ENCODE data around the gene TPX2. TPM values are rescaled to one million over a fixed set of nuclear protein-coding genes. Genes with fewer than 3 reads are reported as not detected.

The TPX2 gene
- total and polyA plus RNA-seq, 7 experiments from 2014 or later, result 0.09 to 84.3 (median 0.30) TPM; not detected in 1

DNA sequence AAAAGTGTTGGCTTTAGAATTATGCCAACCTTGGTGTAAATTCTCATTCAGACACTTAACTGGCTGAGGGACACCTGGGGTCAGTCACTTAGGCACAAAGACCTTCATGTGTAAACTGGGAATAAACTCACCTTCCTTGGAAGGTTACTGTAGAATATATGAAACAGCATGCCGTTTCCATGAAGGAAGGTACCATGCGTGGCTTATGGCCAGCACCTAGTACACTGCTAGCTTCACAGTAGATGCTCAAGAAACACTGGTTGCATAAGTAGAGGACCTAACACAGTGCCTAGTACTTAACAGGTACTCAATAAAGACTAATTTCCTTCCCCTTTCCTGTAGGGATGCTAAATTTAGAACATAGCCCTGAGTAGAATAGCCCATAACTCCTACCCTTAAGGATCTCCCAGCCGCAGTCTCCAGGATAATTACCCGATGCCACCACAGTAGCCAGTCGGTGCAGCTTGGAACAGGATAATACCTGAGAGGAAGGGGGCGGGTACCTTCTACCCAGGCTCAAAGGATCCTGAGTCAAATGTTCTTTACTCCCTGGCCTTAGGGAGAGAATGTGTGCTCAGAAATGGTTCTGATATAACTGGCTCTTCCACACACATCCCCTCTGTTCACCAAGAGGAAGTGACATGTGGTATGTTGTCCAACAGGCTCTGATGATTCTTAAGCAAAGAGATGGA is 20.0 kb upstream of the TPX2 start:
- H3K36me3 Mint-ChIP-seq, result peaks cover 8 to 69% (median 12%) of the 10 kb centered on the region in 5 donors
- Histone ChIP-seq H3K27ac (ENCODE audit: low read depth, low read length) (peak overlapping the region; percentile 29), H3K9me3 (ENCODE audit: control insufficient read depth in 2 of 3, low read length in 3 of 3) (no peaks in the 10 kb centered on the region), H3K36me3 (ENCODE audit: control insufficient read depth in 2 of 3, insufficient read depth in 3 of 3, low read length in 3 of 3) (peaks cover 0 to 20% (median 0%) of the 10 kb centered on the region in 3 experiments), H3K4me1 (ENCODE audit: control insufficient read depth in 2 of 2, insufficient read depth in 2 of 2, low read length in 2 of 2) (peaks cover 44 to 52% of the 10 kb centered on the region in 2 donors), H3K4me3 (ENCODE audit: low read length) (no peak overlapping the region), H3K27me3 (ENCODE audit: control insufficient read depth in 2 of 2, insufficient read depth in 2 of 2, low read length in 2 of 2) (no peaks in the 10 kb centered on the region)
- H3K27ac Mint-ChIP-seq, result peak overlapping the region; percentile 58 to 95 (median 88)
- ATAC-seq (no peak), DNase-seq (no peak)
- H3K4me1 Mint-ChIP-seq, result peaks cover 61 to 85% (median 78%) of the 10 kb centered on the region in 7 donors
- no peaks in the 10 kb centered on the region for H3K27me3 Mint-ChIP-seq
- H3K9me3 Mint-ChIP-seq, result no peaks in the 10 kb centered on the region
- H3K4me3 Mint-ChIP-seq, result peak overlapping the region; percentile 59 to 97 (median 94)
- intact Hi-C loops (cut with micrococcal nuclease), result no loop called here
- ChIA-PET CTCF (no interaction called here), POLR2A (interaction anchor here (0.9 to 7.5 kb wide), 4 partner anchors 12 to 58 kb away, joined by 3 to 85 read pairs (median 8); no protein-coding TSS in a partner anchor)

DNA sequence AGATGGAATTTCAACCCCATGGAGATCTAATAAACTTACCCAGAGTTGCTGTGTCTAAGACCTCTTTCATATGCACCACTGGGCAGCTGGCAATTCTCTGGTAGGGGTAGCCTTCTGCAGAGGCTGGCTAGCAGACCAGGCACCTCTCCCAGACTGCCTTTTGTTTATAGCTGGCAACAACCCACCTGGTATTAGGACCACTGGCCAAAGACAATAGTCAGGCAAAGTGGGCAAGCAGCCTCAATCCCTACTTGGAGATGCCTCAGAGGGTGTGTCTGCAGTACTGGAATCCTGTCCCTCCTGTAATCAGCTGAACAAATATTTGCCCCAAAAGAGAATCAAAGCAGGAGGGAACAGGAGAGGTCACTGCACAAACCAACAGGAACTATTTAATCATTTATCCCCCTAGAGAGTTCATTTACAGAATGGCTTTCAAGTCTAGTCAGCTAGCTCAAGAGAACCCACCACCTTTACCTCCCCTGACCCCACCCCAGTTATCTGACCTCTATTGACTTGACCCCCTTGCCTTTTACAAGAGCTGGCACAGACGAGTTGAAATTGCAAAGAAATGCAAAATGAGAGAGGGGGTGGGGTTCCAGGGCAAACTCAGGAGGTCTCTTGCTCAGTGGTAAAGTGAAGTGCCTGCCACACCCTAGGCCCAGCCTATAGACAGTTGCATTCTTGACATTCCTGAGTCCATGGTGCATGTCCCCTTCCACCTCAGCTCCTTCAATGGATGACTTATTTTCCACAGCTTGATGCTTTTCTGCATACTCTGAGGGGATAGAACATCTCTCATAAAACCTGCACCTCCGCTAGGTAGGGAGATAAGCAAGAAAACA is 19.2 kb upstream of the TPX2 start:
- Mint-ChIP-seq H3K27ac (peak overlapping the region; percentile 68 to 97 (median 90)), H3K9me3 (no peaks in the 10 kb centered on the region), H3K4me1 (peaks cover 59 to 78% (median 71%) of the 10 kb centered on the region in 7 donors), H3K27me3 (no peaks in the 10 kb centered on the region), H3K4me3 (peak overlapping the region; percentile 89 to 97 (median 96)), H3K36me3 (peaks cover 4 to 62% (median 12%) of the 10 kb centered on the region in 5 donors)
- H3K9me3 ChIP-seq (ENCODE audit: control insufficient read depth in 2 of 3, low read length in 3 of 3), result no peaks in the 10 kb centered on the region
- peak overlapping the region; percentile 98 for H3K27ac ChIP-seq (ENCODE audit: low read depth, low read length)
- H3K36me3 ChIP-seq (ENCODE audit: control insufficient read depth in 2 of 3, insufficient read depth in 3 of 3, low read length in 3 of 3), result peaks cover 0 to 13% (median 0%) of the 10 kb centered on the region in 3 experiments
- DNase-seq, result no peak
- no peak for ATAC-seq
- H3K4me1 ChIP-seq (ENCODE audit: control insufficient read depth in 2 of 2, insufficient read depth in 2 of 2, low read length in 2 of 2), result peaks cover 40 to 52% of the 10 kb centered on the region in 2 donors
- peak overlapping the region; percentile 92 for H3K4me3 ChIP-seq (ENCODE audit: low read length)
- CTCF ChIA-PET, result interaction anchor here (0.5 to 6.1 kb wide), 5 partner anchors 36 to 60 kb away, joined by 3 to 108 read pairs (median 4); no protein-coding TSS in a partner anchor
- POLR2A ChIA-PET, result interaction anchor here (0.9 to 7.5 kb wide), 5 partner anchors 10 to 59 kb away, joined by 3 to 85 read pairs (median 5); no protein-coding TSS in a partner anchor
- intact Hi-C loops (cut with micrococcal nuclease), result loop anchor here in 1 of 2 donors (5.0 kb wide), 1 partner anchor 637 kb away; the partner anchor contains the start of gene ASXL1
- H3K27me3 ChIP-seq (ENCODE audit: control insufficient read depth in 2 of 2, insufficient read depth in 2 of 2, low read length in 2 of 2), result no peaks in the 10 kb centered on the region

DNA sequence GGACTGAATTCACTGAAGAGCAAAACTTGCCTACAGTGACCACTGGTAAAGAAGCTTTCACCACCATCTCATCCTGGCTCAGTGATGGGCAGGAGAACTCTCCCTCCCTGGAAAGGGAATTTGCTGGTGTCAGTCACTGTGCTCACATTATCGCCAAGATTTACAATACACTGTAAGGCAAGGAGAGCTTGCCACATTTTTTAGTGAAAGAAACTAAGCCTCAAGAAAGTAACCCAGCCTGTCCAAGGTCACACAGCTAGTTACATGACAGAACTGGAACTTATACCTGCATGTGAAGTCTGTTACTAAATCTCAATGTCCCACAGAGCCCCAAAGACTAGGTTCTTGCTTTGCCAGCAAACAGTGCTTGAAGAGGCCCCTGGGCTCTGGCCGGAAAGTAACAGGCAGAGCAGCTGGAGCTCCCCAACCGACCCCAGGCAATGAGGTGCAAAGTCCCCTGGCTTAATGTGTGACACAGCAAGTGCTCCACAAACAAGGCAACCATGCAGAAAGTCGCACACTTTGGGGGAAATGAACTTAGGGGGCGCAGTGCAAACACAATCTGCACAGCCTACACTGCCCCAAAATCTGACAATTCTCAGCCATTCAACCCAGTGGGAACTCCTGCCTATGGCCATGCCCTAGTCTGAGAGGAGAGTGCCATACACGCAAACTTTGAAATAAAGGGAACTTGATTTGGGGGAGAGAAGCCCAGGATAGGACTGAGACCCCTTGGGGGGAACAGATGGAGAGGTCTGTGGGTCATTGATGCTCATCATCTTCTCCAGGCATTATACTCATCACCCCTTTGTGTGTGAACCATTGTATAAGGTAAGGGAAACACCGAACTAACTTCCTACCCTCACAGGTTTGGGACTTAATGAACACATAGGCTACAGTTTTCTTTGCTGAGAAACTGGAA is 18.3 kb upstream of the TPX2 start:
- Histone ChIP-seq H3K36me3 (ENCODE audit: control insufficient read depth in 2 of 3, insufficient read depth in 3 of 3, low read length in 3 of 3) (peaks cover 0 to 13% (median 0%) of the 10 kb centered on the region in 3 experiments), H3K9me3 (ENCODE audit: control insufficient read depth in 2 of 3, low read length in 3 of 3) (no peaks in the 10 kb centered on the region), H3K27me3 (ENCODE audit: control insufficient read depth in 2 of 2, insufficient read depth in 2 of 2, low read length in 2 of 2) (no peaks in the 10 kb centered on the region), H3K4me3 (ENCODE audit: low read length) (peak overlapping the region; percentile 92), H3K4me1 (ENCODE audit: control insufficient read depth in 2 of 2, insufficient read depth in 2 of 2, low read length in 2 of 2) (peaks cover 40 to 49% of the 10 kb centered on the region in 2 donors), H3K27ac (ENCODE audit: low read depth, low read length) (peak overlapping the region; percentile 98)
- peak overlapping the region; percentile 89 to 97 (median 96) for H3K4me3 Mint-ChIP-seq
- no peaks in the 10 kb centered on the region for H3K9me3 Mint-ChIP-seq
- ChIA-PET POLR2A (interaction anchor here (0.6 to 7.5 kb wide), 5 partner anchors 11 to 877 kb away, joined by 3 to 85 read pairs (median 3); no protein-coding TSS in a partner anchor), CTCF (interaction anchor here (0.6 to 6.1 kb wide), 4 partner anchors 47 to 155 kb away, joined by 4 to 108 read pairs (median 5); no protein-coding TSS in a partner anchor)
- peaks cover 0 to 56% (median 11%) of the 10 kb centered on the region in 5 donors for H3K36me3 Mint-ChIP-seq
- no peaks in the 10 kb centered on the region for H3K27me3 Mint-ChIP-seq
- peaks cover 52 to 71% (median 64%) of the 10 kb centered on the region in 7 donors for H3K4me1 Mint-ChIP-seq
- DNase-seq (peak in 1 of 9 donors; percentile 16), ATAC-seq (no peak)
- H3K27ac Mint-ChIP-seq, result peak overlapping the region; percentile 48 to 97 (median 90)
- intact Hi-C loops (cut with micrococcal nuclease), result loop anchor here (1.0 to 5.0 kb wide), 2 partner anchors 7 to 637 kb away; partner anchors contain the start of gene ASXL1 (in 1 of the 2)

DNA sequence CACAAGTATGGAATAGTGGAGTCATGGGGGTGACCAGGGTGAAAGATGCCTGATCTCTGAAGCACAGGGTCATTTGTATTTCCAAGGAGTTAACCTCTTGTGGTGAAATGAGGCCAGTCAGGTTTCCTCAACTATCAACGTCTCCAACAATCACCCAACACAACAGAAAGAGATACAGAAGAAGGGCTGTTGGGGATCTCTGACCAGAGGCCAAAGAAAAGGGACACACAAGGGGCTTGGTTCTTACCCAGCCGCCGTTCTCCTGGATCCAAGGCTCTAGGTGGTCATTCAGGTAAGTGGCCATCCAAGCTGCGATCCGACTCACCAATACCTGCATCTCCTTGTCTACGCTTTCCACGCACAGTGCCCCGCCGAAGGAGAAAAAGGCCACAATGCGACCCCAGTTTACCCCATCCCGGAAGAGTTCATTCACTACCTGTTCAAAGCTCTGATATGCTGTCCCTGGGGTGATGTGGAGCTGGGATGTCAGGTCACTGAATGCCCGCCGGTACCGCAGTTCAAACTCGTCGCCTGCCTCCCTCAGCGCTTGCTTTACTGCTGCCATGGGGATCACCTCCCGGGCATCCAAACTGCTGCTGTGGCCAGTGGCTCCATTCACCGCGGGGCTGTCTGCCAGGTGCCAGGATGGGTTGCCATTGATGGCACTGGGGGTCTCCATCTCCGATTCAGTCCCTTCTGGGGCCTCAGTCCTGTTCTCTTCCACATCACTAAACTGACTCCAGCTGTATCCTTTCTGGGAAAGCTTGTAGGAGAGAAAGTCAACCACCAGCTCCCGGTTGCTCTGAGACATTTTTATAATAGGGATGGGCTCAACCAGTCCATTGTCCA is 17.5 kb upstream of the TPX2 start:
- ChIA-PET CTCF (interaction anchor here (0.7 to 6.1 kb wide), 4 partner anchors 47 to 109 kb away, joined by 3 to 108 read pairs (median 14); no protein-coding TSS in a partner anchor), POLR2A (interaction anchor here (1.3 to 7.5 kb wide), 4 partner anchors 14 to 61 kb away, joined by 5 to 85 read pairs (median 32); no protein-coding TSS in a partner anchor)
- ATAC-seq, result no peak

More for the DNA sequence above, 17.5 kb upstream of the TPX2 start:
- DNase-seq, result peak in 1 of 9 donors; percentile 40
- Histone ChIP-seq H3K27me3 (ENCODE audit: control insufficient read depth in 2 of 2, insufficient read depth in 2 of 2, low read length in 2 of 2) (no peaks in the 10 kb centered on the region), H3K36me3 (ENCODE audit: control insufficient read depth in 2 of 3, insufficient read depth in 3 of 3, low read length in 3 of 3) (peaks cover 0 to 13% (median 0%) of the 10 kb centered on the region in 3 experiments), H3K27ac (ENCODE audit: low read depth, low read length) (peak overlapping the region; percentile 98), H3K4me1 (ENCODE audit: control insufficient read depth in 2 of 2, insufficient read depth in 2 of 2, low read length in 2 of 2) (peaks cover 31 to 45% of the 10 kb centered on the region in 2 donors), H3K9me3 (ENCODE audit: control insufficient read depth in 2 of 3, low read length in 3 of 3) (no peaks in the 10 kb centered on the region), H3K4me3 (ENCODE audit: low read length) (peak overlapping the region; percentile 92)
- no peaks in the 10 kb centered on the region for H3K9me3 Mint-ChIP-seq
- H3K4me1 Mint-ChIP-seq, result peaks cover 43 to 63% (median 55%) of the 10 kb centered on the region in 7 donors
- H3K27me3 Mint-ChIP-seq, result no peaks in the 10 kb centered on the region
- intact Hi-C loops (cut with micrococcal nuclease), result loop anchor here (1.0 to 5.0 kb wide), 6 partner anchors 8 to 636 kb away; partner anchors contain the start of genes ASXL1 (in 1 of the 2) and HM13 (in 1 of the 2)
- H3K27ac Mint-ChIP-seq, result peak overlapping the region; percentile 48 to 97 (median 93)
- H3K4me3 Mint-ChIP-seq, result peak overlapping the region; percentile 89 to 97 (median 96)
- peaks cover 0 to 50% (median 6%) of the 10 kb centered on the region in 5 donors for H3K36me3 Mint-ChIP-seq
